GM21390 (cell line): ENCODE results near the gene CENPU.

Experiments
- ATAC-seq: cut with Tn5 transposase; IDR thresholded peaks from one replicate; pipeline ENCODE4 v1.9.1; 2021; ENCODE audit not compliant: unreplicated experiment

Gene CENPU

GRCh38 chr4:184645904-184646610, 87.8 kb downstream of the CENPU start:
- ATAC-seq = no peak

GRCh38 chr4:184644553-184645307, 89.2 kb downstream of the CENPU start:
- no peak for ATAC-seq
